Measurements from ENCODE around the gene TRIO. TPM values are rescaled to one million over a fixed set of nuclear protein-coding genes. Genes with fewer than 3 reads are reported as not detected.

Gene TRIO
- total RNA-seq, 1 experiment from 2014 or later = 68.4 TPM

- Histone ChIP-seq H3K9me2 (ENCODE audit: insufficient read depth) (no peaks in the 10 kb centered on the region), H3K79me2 (ENCODE audit: insufficient read depth, low read length) (peaks cover 93% of the 10 kb centered on the region), H3K27ac (ENCODE audit: low read depth, low read length) (no peak overlapping the region), H3K36me3 (ENCODE audit: control insufficient read depth in 1 of 2, insufficient read depth in 2 of 2, low read length in 2 of 2) (no peaks in the 10 kb centered on the region), H3K4me2 (ENCODE audit: low read length) (no peak overlapping the region), H3K9ac (ENCODE audit: low read length) (no peak overlapping the region), H2AFZ (ENCODE audit: low read depth, low read length, poor library complexity, severe bottlenecking) (no peak overlapping the region), H3K4me3 (replicated peaks in 1 of 2; ENCODE audit: low read depth in 1 of 2, low read length in 2 of 2) (no peak overlapping the region), H3K27me3 (ENCODE audit: insufficient read depth, low read length) (no peaks in the 10 kb centered on the region), H3K4me1 (ENCODE audit: control insufficient read depth in 1 of 2, insufficient read depth in 2 of 2, low read length in 2 of 2) (peaks cover 8 to 23% of the 10 kb centered on the region in 2 experiments; a peak in 3 of 4 replicates), H4K20me1 (ENCODE audit: insufficient read depth) (no peaks in the 10 kb centered on the region; the same call in 1 of the 2 replicates), H3K9me3 (ENCODE audit: control insufficient read depth in 1 of 2, insufficient read depth in 1 of 2, low read depth in 1 of 2, low read length in 2 of 2) (no peaks in the 10 kb centered on the region)
- no peak for DNase-seq (ENCODE audit: low read depth, low spot score)
- CTCF ChIA-PET = no interaction called here
- RAD21 ChIA-PET (ENCODE audit: low non-redundant PET in 1 of 2, low total read pairs in 2 of 2, uncharacterized antibody in 2 of 2, unreplicated experiment in 2 of 2) = no interaction called here
- no peak for ATAC-seq
- intact Hi-C loops (cut with micrococcal nuclease) = no loop called here
- POLR2A ChIA-PET = no interaction called here
- BruUV-seq (replicated peaks) = no TSS peak
- TF ChIP-seq JUND (IDR thresholded peaks at IDR 0.05) (no peak), CEBPB (IDR thresholded peaks at IDR 0.05; ENCODE audit: low read depth) (no peak), REST (IDR thresholded peaks at IDR 0.05; ENCODE audit: low read depth) (no peak), ZBTB33 (IDR thresholded peaks at IDR 0.05; ENCODE audit: extremely low read depth, insufficient replicate concordance, low read length) (no peak), SIN3A (IDR thresholded peaks at IDR 0.05; ENCODE audit: low read depth) (no peak), EZH2 (IDR thresholded peaks at IDR 0.05) (no peak)
- TF ChIP-seq, protein P1, sequence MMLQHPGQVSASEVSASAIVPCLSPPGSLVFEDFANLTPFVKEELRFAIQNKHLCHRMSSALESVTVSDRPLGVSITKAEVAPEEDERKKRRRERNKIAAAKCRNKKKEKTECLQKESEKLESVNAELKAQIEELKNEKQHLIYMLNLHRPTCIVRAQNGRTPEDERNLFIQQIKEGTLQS (IDR thresholded peaks at IDR 0.05) = no peak
These were observed 77.5 kb downstream of the TRIO start for GRCh38 chr5:14220642-14221041.

Measured in HCT116 (cell line).